HepG2 (cell line): ENCODE data around the gene SYNE3. TPM values are rescaled to one million over a fixed set of nuclear protein-coding genes. Genes with fewer than 3 reads are reported as not detected.

ENCODE experiments used
- CAMTA2 ChIP-seq: sonication (generic); formaldehyde crosslinking; IDR thresholded peaks from 2 replicates; pipeline ENCODE4 v1.4.0; 2020; ENCODE audit warnings: mild to moderate bottlenecking, missing genetic modification reagents, borderline replicate concordance
- GABPA ChIP-seq, 2 experiments: IDR thresholded peaks; 2 replicates each; pipeline ENCODE4 v1.6.1; 2011 to 2016; ENCODE audit warnings: low read depth in 2 of 2, low read length in 1 of 2, missing biosample characterization in 1 of 2, missing genetic modification characterization in 1 of 2
- KDM2A ChIP-seq: sonication (generic); formaldehyde crosslinking; IDR thresholded peaks from 2 replicates; pipeline ENCODE4 v1.4.0; 2020; ENCODE audit warnings: low read depth, missing genetic modification reagents, borderline replicate concordance
- KLF6 ChIP-seq: IDR thresholded peaks from 2 replicates; pipeline ENCODE4 v1.8.0; 2016; ENCODE audit warnings: missing biosample characterization, missing genetic modification reagents
- SMAD1 ChIP-seq: sonication (generic); formaldehyde crosslinking; IDR thresholded peaks from 2 replicates; pipeline ENCODE4 v1.4.0; 2020; ENCODE audit warnings: missing genetic modification reagents, low read depth, mild to moderate bottlenecking, borderline replicate concordance
- SNAI1 ChIP-seq: sonication (generic); formaldehyde crosslinking; IDR thresholded peaks from 2 replicates; pipeline ENCODE4 v1.5.0; 2020; ENCODE audit warnings: mild to moderate bottlenecking, missing genetic modification reagents, borderline replicate concordance
- SOX6 ChIP-seq, 2 experiments: fragments of 450-650 bp in 1 of 2; sonication (generic) in 1 of 2; formaldehyde crosslinking in 1 of 2; IDR thresholded peaks; 2 replicates each; pipeline versions ENCODE4 v1.4.0 to v1.6.1; 2017 to 2020; ENCODE audit warnings: antibody characterized with exemption in 1 of 2, mild to moderate bottlenecking in 1 of 2, missing genetic modification reagents in 1 of 2
- TCF7 ChIP-seq: sonication (generic); IDR thresholded peaks from 2 replicates; pipeline ENCODE4 v1.6.1; 2016; ENCODE audit warnings: antibody characterized with exemption, low read depth
- XRCC5 ChIP-seq: fragments of 200-400 bp; formaldehyde crosslinking; optimal IDR thresholded peaks from 2 replicates; pipeline ENCODE3; 2017; ENCODE audit warnings: mild to moderate bottlenecking, low read length
- ZFP41 ChIP-seq: sonication (generic); formaldehyde crosslinking; IDR thresholded peaks from 2 replicates; pipeline ENCODE4 v1.4.0; 2020; ENCODE audit warnings: mild to moderate bottlenecking, missing genetic modification reagents, borderline replicate concordance
- ZFP91 ChIP-seq: sonication (generic); formaldehyde crosslinking; IDR thresholded peaks from 2 replicates; pipeline ENCODE4 v1.9.0; 2022; ENCODE audit warnings: missing genetic modification reagents, mild to moderate bottlenecking, borderline replicate concordance
- ZNF230 ChIP-seq: sonication (generic); formaldehyde crosslinking; IDR thresholded peaks from 2 replicates; pipeline ENCODE4 v1.4.0; 2020; ENCODE audit warnings: mild to moderate bottlenecking, missing genetic modification reagents
- ZNF292 ChIP-seq: sonication (generic); formaldehyde crosslinking; IDR thresholded peaks from 2 replicates; pipeline ENCODE4 v1.8.1; 2022; ENCODE audit warnings: mild to moderate bottlenecking, low read depth, missing genetic modification reagents, borderline replicate concordance
- ZNF768 ChIP-seq: sonication (generic); formaldehyde crosslinking; IDR thresholded peaks from 2 replicates; pipeline ENCODE4 v1.4.0; 2020; ENCODE audit warnings: missing genetic modification reagents
- polyA plus RNA-seq, 8 experiments: library from polyadenylated mRNA; depleted of rRNA in 3 of 8; stranded (reverse) in 7 of 8; unstranded in 1 of 8; fragments of >200 nt; fragmentation: Illumina TruSeq in 4 of 8; extraction: Trizol in 4 of 8; gene quantifications; 2 replicates each; pipeline versions ENCODE4 v1.2.1 to v1.2.3, GENCODE V29; 2011 to 2016; ENCODE audit warnings: low read depth in 4 of 8, missing spikeins in 1 of 8, mixed read lengths in 1 of 8; ENCODE audit not compliant: insufficient read depth in 1 of 8
- total RNA-seq, 5 experiments: library from RNA; depleted of rRNA; stranded (reverse); fragments of >200 nt; fragmentation: Illumina TruSeq; extraction: Trizol; gene quantifications; 2 replicates each; pipeline ENCODE4 v1.2.3, GENCODE V29; 2016; ENCODE audit warnings: low read depth in 1 of 5
- TF ChIP-seq, protein P1 (sequence below): sonication (generic); formaldehyde crosslinking; IDR thresholded peaks from 2 replicates; pipeline ENCODE4 v1.4.0; 2020; ENCODE audit warnings: mild to moderate bottlenecking, missing genetic modification reagents, borderline replicate concordance
- TF ChIP-seq, protein P2 (sequence below): sonication (generic); formaldehyde crosslinking; IDR thresholded peaks from 2 replicates; pipeline ENCODE4 v1.4.0; 2020; ENCODE audit warnings: missing genetic modification reagents
- TF ChIP-seq, protein P3 (sequence below): sonication (generic); formaldehyde crosslinking; IDR thresholded peaks from 2 replicates; pipeline ENCODE4 v1.5.1; 2020; ENCODE audit warnings: missing genetic modification reagents, mild to moderate bottlenecking, borderline replicate concordance

SYNE3 gene
- total and polyA plus RNA-seq, 2 of the 13 experiments (the other 11 are each of a cell fraction or from before 2014, with no cell fraction given) = 7.8 to 8.0 TPM

- TF ChIP-seq, protein P1, sequence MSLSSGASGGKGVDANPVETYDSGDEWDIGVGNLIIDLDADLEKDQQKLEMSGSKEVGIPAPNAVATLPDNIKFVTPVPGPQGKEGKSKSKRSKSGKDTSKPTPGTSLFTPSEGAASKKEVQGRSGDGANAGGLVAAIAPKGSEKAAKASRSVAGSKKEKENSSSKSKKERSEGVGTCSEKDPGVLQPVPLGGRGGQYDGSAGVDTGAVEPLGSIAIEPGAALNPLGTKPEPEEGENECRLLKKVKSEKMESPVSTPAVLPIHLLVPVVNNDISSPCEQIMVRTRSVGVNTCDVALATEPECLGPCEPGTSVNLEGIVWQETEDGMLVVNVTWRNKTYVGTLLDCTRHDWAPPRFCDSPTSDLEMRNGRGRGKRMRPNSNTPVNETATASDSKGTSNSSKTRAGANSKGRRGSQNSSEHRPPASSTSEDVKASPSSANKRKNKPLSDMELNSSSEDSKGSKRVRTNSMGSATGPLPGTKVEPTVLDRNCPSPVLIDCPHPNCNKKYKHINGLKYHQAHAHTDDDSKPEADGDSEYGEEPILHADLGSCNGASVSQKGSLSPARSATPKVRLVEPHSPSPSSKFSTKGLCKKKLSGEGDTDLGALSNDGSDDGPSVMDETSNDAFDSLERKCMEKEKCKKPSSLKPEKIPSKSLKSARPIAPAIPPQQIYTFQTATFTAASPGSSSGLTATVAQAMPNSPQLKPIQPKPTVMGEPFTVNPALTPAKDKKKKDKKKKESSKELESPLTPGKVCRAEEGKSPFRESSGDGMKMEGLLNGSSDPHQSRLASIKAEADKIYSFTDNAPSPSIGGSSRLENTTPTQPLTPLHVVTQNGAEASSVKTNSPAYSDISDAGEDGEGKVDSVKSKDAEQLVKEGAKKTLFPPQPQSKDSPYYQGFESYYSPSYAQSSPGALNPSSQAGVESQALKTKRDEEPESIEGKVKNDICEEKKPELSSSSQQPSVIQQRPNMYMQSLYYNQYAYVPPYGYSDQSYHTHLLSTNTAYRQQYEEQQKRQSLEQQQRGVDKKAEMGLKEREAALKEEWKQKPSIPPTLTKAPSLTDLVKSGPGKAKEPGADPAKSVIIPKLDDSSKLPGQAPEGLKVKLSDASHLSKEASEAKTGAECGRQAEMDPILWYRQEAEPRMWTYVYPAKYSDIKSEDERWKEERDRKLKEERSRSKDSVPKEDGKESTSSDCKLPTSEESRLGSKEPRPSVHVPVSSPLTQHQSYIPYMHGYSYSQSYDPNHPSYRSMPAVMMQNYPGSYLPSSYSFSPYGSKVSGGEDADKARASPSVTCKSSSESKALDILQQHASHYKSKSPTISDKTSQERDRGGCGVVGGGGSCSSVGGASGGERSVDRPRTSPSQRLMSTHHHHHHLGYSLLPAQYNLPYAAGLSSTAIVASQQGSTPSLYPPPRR (CRISPR knock-in tag) = peak; percentile 55; the same call in 1 of the 2 replicates
- TF ChIP-seq SMAD1 (CRISPR knock-in tag) (no peak), ZFP91 (no peak), SNAI1 (peak; percentile 31; the same call in 1 of the 2 replicates), ZNF230 (CRISPR knock-in tag) (0 out of 2 replicates have a peak, but pooled peaks have one; percentile 8), KDM2A (CRISPR knock-in tag) (peak; percentile 30), XRCC5 (peak; percentile 41), ZNF292 (no peak), KLF6 (CRISPR knock-in tag) (no peak), SOX6 (IDR thresholded peaks at IDR 0.05) (no peak), SOX6 (CRISPR knock-in tag; IDR thresholded peaks at IDR 0.05) (peak; percentile 44), ZNF768 (CRISPR knock-in tag) (peak; percentile 96), CAMTA2 (no peak), GABPA (IDR thresholded peaks at IDR 0.05; ENCODE audit: low read depth, low read length) (no peak), GABPA (CRISPR knock-in tag; IDR thresholded peaks at IDR 0.05; ENCODE audit: low read depth) (no peak), TCF7 (peak; percentile 53; the same call in 1 of the 2 replicates), ZFP41 (no peak)
- TF ChIP-seq, protein P2, sequence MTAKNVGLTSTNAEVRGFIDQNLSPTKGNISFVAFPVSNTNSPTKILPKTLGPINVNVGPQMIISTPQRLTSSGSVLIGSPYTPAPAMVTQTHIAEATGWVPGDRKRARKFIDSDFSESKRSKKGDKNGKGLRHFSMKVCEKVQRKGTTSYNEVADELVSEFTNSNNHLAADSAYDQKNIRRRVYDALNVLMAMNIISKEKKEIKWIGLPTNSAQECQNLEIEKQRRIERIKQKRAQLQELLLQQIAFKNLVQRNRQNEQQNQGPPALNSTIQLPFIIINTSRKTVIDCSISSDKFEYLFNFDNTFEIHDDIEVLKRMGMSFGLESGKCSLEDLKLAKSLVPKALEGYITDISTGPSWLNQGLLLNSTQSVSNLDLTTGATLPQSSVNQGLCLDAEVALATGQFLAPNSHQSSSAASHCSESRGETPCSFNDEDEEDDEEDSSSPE (CRISPR knock-in tag) = no peak
- TF ChIP-seq, protein P3, sequence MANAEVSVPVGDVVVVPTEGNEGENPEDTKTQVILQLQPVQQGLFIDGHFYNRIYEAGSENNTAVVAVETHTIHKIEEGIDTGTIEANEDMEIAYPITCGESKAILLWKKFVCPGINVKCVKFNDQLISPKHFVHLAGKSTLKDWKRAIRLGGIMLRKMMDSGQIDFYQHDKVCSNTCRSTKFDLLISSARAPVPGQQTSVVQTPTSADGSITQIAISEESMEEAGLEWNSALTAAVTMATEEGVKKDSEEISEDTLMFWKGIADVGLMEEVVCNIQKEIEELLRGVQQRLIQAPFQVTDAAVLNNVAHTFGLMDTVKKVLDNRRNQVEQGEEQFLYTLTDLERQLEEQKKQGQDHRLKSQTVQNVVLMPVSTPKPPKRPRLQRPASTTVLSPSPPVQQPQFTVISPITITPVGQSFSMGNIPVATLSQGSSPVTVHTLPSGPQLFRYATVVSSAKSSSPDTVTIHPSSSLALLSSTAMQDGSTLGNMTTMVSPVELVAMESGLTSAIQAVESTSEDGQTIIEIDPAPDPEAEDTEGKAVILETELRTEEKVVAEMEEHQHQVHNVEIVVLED (CRISPR knock-in tag) = 0 out of 2 replicates have a peak, but pooled peaks have one; percentile 23
These were observed 576 bp downstream of the SYNE3 start (continued) for GRCh38 chr14:95515596-95516552.
